IPS-NIHi11 (cell line): Measurements from ENCODE around the gene SURF2.

Source experiments
- DNase-seq: peaks from one replicate; pipeline ENCODE4 v3.0.0; 2012; ENCODE audit warnings: mixed read lengths, low spot score

SURF2 gene

DNA sequence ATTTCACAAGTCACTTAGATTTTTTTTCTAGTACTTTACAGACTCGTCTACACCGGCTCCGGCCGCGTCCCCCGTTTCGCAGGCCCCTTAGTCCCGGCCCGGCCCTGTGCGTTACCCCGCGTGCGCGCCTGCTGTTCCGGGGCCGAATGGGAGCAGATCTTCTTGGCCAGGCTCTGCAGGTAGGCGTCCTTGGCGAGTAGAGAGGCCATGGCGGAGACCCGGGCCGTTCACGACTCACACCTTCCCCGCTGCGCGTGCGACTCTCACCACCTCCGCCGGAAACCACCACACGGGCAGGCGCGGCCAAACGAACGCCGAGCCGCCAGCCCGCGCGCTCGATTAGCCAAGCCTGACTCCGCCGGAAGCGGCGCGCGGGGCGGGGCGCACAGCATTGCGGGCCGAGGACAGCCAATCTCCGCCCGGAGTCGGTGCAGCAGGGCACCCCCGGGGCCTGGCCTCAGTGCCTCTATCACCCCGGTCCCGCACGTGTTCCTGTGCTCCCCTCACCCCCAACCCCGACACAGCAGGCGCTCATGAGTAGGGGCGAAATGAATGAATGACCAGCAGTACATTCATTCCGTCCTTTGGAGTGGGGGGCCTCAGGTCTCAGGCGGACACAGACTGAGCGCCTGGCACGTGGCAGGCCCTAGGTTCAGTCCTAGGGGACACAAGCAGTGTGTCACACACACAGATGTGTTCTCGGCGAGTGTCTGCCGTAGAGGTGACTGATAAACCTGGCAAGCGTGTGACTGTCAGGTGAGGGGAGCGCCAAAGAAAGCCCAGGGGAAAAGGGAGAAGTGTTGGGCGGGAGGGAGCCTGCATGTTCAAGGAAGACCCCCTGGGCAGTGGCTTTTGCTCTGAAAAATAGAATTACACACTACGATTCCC, 20.2 kb upstream of the SURF2 start, which contains the start of gene SURF6:
Gene SURF6, minus strand, starts transcription at position 265 of the 888 bp plus-strand sequence. Its CDS starts 56 bp downstream, at position 209.
- DNase-seq, result peak; percentile 93

DNA sequence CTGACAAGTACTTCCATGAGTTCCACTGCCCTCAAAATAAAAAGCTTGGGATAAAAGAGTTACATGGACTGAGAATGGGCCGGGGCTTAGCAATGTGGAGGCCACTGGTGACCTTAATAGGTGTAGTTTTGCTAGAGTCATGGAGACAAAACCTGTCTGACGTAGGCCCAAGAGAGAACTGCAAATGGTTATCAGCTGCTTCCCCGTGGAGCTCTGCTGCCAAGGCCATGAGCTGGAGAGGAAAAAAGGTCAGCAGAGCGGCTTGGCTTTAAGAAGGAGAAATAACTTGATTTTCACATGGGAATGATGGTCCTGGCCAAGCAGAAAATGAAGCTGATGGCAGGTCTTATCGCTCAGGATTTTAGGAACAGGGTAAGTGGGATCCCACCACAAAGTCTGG, 16.7 kb upstream of the SURF2 start:
- no peak for DNase-seq

- DNase-seq, result no peak
Observed at GRCh38 chr9:133340256-133340655, 16.1 kb upstream of the SURF2 start.

DNA sequence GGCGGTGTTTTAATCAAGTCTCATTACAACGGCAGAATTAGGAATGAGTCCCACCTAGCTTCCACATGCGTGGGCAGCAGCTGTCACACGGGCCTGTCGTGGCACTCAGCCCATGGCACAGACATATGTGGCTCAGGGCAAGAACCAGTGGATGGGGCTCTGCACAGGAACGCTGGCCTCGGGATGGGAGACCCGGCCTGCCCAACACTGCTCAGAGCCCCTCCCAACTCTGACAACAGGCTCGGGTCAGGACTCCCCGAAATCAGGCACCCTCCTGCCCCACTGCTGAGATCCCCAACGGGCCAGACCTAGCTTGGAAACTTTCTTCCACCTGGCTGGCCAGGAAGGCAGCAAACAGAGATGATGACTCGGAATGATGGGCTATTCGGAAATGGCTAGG, 15.4 kb upstream of the SURF2 start:
- DNase-seq, result no peak

- no peak for DNase-seq
Observed at GRCh38 chr9:133341369-133342068, 14.8 kb upstream of the SURF2 start.

- DNase-seq, result peak; percentile 67
Observed at GRCh38 chr9:133342069-133342406, 14.3 kb upstream of the SURF2 start.

DNA sequence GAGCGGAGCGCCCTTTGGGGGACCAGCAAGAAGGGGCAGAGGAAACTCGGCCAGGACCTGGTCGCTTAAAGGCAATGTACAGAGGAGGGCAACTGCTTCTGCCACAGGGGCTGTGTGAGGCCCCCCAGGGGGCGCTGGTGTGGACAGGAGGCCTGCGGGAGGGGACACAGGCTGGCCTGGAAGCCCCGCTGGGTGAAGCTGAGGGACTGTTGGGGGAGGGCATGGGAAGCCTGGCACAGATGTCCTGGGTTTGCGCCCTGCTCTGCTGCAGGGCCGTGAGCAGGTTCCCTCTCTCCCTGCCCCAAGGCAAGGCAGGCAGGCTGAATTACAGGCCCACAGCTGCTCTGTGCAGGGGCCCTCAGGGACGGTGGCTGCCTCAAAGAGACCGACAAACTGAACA, 13.8 kb upstream of the SURF2 start:
- no peak for DNase-seq

DNA sequence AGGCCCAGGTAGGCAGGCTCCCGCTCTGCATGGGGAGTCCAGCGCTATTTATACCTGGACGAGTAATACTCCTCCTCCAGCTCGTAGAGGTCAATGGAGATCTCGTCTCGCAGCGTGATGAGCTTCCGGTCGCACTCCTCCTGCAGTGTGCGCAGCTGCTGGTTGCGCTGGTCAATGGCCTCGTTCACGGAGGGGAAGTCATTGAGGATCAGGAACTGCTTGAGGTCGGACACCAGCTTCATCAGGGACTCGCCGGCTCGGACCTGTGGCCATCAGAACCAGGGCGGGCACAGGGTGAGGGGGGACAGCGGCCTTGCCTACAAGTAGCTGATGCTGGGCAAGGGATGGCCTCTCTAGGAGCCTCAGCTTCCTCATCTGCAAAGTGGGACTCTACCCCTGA, 12.3 kb upstream of the SURF2 start:
- DNase-seq, result no peak

GRCh38 chr9:133344979-133345378, 11.4 kb upstream of the SURF2 start:
- DNase-seq, result no peak

GRCh38 chr9:133345596-133345995, 10.8 kb upstream of the SURF2 start:
- DNase-seq, result no peak

GRCh38 chr9:133346021-133346785, 10.1 kb upstream of the SURF2 start:
- DNase-seq, result no peak

DNA sequence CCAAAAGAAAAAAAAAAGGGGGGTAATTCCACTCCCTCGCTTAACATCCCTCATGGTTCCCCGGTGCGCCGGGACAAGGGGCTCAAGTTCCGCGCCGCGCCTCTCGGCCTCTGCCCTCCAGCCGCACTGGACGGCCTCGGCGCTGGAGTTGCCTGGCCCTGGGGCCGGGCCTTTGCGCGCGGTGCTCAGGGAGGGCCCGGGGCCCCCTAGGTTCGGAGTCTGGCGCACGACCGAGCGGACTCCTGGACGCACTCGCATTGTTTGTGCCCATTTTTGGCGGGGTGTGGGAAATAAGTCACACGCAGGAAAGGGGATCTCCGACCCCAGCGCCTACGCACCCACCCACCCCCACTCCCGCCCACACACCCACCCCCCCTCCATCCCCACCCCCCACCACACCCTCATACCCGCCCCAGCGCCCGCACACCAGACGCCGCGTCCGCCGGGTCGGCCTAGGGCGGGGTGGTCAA, 8.8 kb upstream of the SURF2 start:
- peak; percentile 74 for DNase-seq

GRCh38 chr9:133347985-133348717, 8.2 kb upstream of the SURF2 start, which contains the start of the genes MED22 and RPL7A:
Gene MED22, minus strand, starts transcription at chr9:133348131. Its CDS starts 1,469 bp downstream, at chr9:133346662.
Gene RPL7A, plus strand, starts transcription at chr9:133348218. Its CDS starts 26 bp downstream, at chr9:133348244.
- DNase-seq, result peak; percentile 90

- DNase-seq, result no peak
Observed at GRCh38 chr9:133348718-133349573, 7.4 kb upstream of the SURF2 start.

DNA sequence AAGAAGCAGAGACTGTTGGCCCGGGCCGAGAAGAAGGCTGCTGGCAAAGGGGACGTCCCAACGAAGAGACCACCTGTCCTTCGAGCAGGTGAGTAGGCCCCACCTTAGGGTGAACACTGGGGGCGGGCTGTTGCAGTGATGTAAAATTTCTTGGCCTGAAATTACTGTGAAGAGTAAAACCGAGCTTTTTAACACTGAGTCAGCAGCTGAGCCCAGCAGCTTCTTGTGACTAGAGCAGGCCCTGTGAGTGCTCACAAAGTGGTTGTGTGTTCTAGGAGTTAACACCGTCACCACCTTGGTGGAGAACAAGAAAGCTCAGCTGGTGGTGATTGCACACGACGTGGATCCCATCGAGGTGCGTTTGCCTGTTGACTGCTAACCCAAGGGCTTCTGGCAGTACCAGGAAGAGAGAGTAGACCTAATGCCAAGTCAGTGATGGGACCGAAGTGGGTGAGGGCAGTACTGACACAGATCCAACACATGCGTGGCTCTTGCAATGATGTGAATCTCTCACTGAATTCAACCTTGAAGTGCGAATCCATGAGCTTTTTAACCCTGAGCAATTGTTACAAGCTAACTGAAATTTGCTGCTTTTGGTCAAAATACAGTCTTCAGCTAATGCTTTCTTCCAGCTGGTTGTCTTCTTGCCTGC, 6.3 kb upstream of the SURF2 start:
- no peak for DNase-seq

- DNase-seq, result no peak
Observed at GRCh38 chr9:133351526-133351907, 4.8 kb upstream of the SURF2 start.

DNA sequence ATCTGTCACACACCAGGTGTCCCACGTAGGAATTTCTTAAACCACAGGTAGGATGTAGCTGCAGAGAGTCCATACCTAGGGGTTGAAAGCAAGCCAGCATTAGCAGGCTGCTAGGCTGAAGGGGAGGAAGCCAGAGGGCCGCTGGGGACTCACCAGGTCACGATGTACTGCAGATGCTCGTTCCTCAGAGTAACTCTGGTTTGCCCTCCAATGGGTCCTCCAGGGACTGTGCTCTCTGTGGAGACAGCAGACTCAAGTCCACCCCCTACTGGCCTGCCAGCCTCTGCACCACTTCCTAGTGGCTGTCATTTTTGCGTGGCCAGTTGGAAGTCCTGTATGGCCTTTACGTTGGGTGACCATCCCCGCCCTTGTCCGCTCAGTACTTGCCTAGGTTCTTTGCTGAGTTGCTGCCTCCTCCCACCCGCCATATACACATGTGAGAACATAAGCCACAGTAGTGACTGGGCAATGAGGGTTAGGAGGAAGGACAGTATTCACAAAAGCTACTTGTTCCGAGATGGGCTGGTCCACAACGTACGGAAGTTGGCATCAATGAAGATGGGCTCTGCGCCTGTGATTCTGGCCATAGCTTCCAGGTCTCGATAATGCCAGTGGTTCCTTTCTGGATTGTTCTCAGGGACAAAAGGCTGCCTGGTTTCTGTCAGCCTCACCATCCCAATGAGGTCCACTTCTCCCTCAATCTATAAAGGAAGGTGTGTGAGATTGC, 4.3 kb upstream of the SURF2 start:
- DNase-seq, result peak; percentile 69

GRCh38 chr9:133352635-133353340, 3.6 kb upstream of the SURF2 start:
- DNase-seq, result no peak

GRCh38 chr9:133353548-133353947, 2.8 kb upstream of the SURF2 start:
- DNase-seq, result no peak
